MM.1S (cell line): ENCODE data around the gene GDAP2.

Source experiments
- DNase-seq: peaks from one replicate; pipeline ENCODE4 v3.0.0-alpha.2; 2015
- H2AFZ ChIP-seq: fragments of 300-600 bp; sonication (generic); 2 replicates; pipeline ENCODE4 v1.6.0; 2016; ENCODE audit warnings: antibody characterized with exemption, low read length
- H3F3A ChIP-seq: fragments of 300-600 bp; sonication (generic); 2 replicates; pipeline ENCODE4 v1.6.1; 2016; ENCODE audit warnings: mild to moderate bottlenecking, antibody characterized with exemption, low read length, moderate library complexity, mixed read lengths; ENCODE audit not compliant: insufficient read depth
- H3K27ac ChIP-seq: fragments of 300-600 bp; sonication (generic); 2 replicates; pipeline ENCODE4 v1.5.1; 2016; ENCODE audit warnings: mild to moderate bottlenecking, low read length
- H3K27me3 ChIP-seq: fragments of 300-600 bp; sonication (generic); replicated peaks from 2 replicates; pipeline ENCODE4 v1.6.0; 2016; ENCODE audit warnings: low read length; ENCODE audit not compliant: insufficient read depth
- H3K36me3 ChIP-seq: fragments of 300-600 bp; sonication (generic); replicated peaks from 2 replicates; pipeline ENCODE4 v1.6.1; 2016; ENCODE audit warnings: mild to moderate bottlenecking, low read length, mixed read lengths; ENCODE audit not compliant: insufficient read depth
- H3K4me1 ChIP-seq: fragments of 300-600 bp; sonication (generic); 2 replicates; pipeline ENCODE4 v1.6.1; 2016; ENCODE audit warnings: low read length, mixed read lengths
- H3K4me2 ChIP-seq: fragments of 300-600 bp; sonication (generic); 2 replicates; pipeline ENCODE4 v1.6.0; 2016; ENCODE audit warnings: low read depth, low read length
- H3K4me3 ChIP-seq: fragments of 300-600 bp; sonication (generic); 2 replicates; pipeline ENCODE4 v1.5.1; 2016; ENCODE audit warnings: low read length, mixed read lengths
- H3K79me2 ChIP-seq: fragments of 300-600 bp; sonication (generic); 2 replicates; pipeline ENCODE4 v1.6.1; 2016; ENCODE audit warnings: mixed run types, low read length, mixed read lengths
- H3K9ac ChIP-seq: fragments of 300-600 bp; sonication (generic); 2 replicates; pipeline ENCODE4 v1.6.1; 2016; ENCODE audit warnings: low read length, mixed read lengths
- H3K9me2 ChIP-seq: fragments of 300-600 bp; sonication (generic); replicated peaks from 2 replicates; pipeline ENCODE4 v1.6.1; 2016; ENCODE audit warnings: mild to moderate bottlenecking, low read length, mixed read lengths; ENCODE audit not compliant: insufficient read depth
- H3K9me3 ChIP-seq: fragments of 300-600 bp; sonication (generic); replicated peaks from 2 replicates; pipeline ENCODE4 v1.6.1; 2016; ENCODE audit warnings: mild to moderate bottlenecking, low read length, mixed read lengths; ENCODE audit not compliant: insufficient read depth
- H4K20me1 ChIP-seq: fragments of 300-600 bp; sonication (generic); 2 replicates; pipeline ENCODE4 v1.6.1; 2016; ENCODE audit warnings: mild to moderate bottlenecking, low read length, moderate library complexity, mixed read lengths; ENCODE audit not compliant: insufficient read depth
- CTCF ChIP-seq: fragments of 300-600 bp; sonication (generic); IDR thresholded peaks from 2 replicates; pipeline ENCODE4 v1.5.1; 2016; ENCODE audit warnings: antibody characterized with exemption, low read length, mixed read lengths
- EZH2 ChIP-seq: fragments of 300-600 bp; sonication (generic); optimal IDR thresholded peaks from 2 replicates; pipeline ENCODE3; 2017; ENCODE audit warnings: low read depth, mild to moderate bottlenecking, antibody characterized with exemption, low read length, mixed read lengths
- EZH2phosphoT487 ChIP-seq: fragments of 300-600 bp; sonication (generic); IDR thresholded peaks from 2 replicates; pipeline ENCODE4 v1.6.1; 2018; ENCODE audit warnings: antibody characterized with exemption, low read length

The GDAP2 gene

GRCh38 chr1:117843791-117844190 is 85.6 kb downstream of the GDAP2 start:
- H3K4me1 ChIP-seq: no peaks in the 10 kb centered on the region
- no peak overlapping the region for H3K4me3 ChIP-seq
- H3K9me2 ChIP-seq: no peaks in the 10 kb centered on the region
- no peak overlapping the region for H3K9ac ChIP-seq
- H3F3A ChIP-seq: no peaks in the 10 kb centered on the region
- H3K36me3 ChIP-seq: no peaks in the 10 kb centered on the region
- TF ChIP-seq EZH2: no peak
- no peak for TF ChIP-seq CTCF
- TF ChIP-seq EZH2phosphoT487: no peak
- no peak overlapping the region for H2AFZ ChIP-seq
- H3K27me3 ChIP-seq: no peaks in the 10 kb centered on the region
- H3K9me3 ChIP-seq: no peaks in the 10 kb centered on the region
- no peak overlapping the region for H3K27ac ChIP-seq
- H3K4me2 ChIP-seq: no peak overlapping the region
- no peaks in the 10 kb centered on the region for H4K20me1 ChIP-seq
- no peaks in the 10 kb centered on the region for H3K79me2 ChIP-seq
- no peak for DNase-seq

- Histone ChIP-seq H3K9ac (no peak overlapping the region), H3K79me2 (no peaks in the 10 kb centered on the region), H3K36me3 (no peaks in the 10 kb centered on the region), H3K4me3 (no peak overlapping the region), H3K27me3 (no peaks in the 10 kb centered on the region), H4K20me1 (no peaks in the 10 kb centered on the region), H3K9me2 (no peaks in the 10 kb centered on the region), H3K4me2 (no peak overlapping the region), H3K4me1 (no peaks in the 10 kb centered on the region), H2AFZ (no peak overlapping the region), H3F3A (no peaks in the 10 kb centered on the region), H3K9me3 (no peaks in the 10 kb centered on the region), H3K27ac (no peak overlapping the region)
- DNase-seq: no peak
- TF ChIP-seq EZH2: no peak
- no peak for TF ChIP-seq CTCF
- TF ChIP-seq EZH2phosphoT487: no peak
Measured at GRCh38 chr1:117842408-117843170, 86.8 kb downstream of the GDAP2 start.

- Histone ChIP-seq H4K20me1 (no peaks in the 10 kb centered on the region), H3K4me2 (no peak overlapping the region), H3K9me2 (no peaks in the 10 kb centered on the region), H3K27me3 (no peaks in the 10 kb centered on the region), H3K9ac (no peak overlapping the region), H3K9me3 (no peaks in the 10 kb centered on the region), H3K4me3 (no peak overlapping the region), H3K36me3 (no peaks in the 10 kb centered on the region), H3K4me1 (no peaks in the 10 kb centered on the region), H3K27ac (no peak overlapping the region), H3K79me2 (no peaks in the 10 kb centered on the region), H2AFZ (no peak overlapping the region), H3F3A (no peaks in the 10 kb centered on the region)
- DNase-seq: no peak
- TF ChIP-seq EZH2 (no peak), EZH2phosphoT487 (no peak), CTCF (no peak)
Measured at GRCh38 chr1:117841117-117841650, 88.2 kb downstream of the GDAP2 start.
